Small intestine (tissue), 7 donors: ENCODE results near the gene BMF. TPM values are rescaled to one million over a fixed set of nuclear protein-coding genes. Genes with fewer than 3 reads are reported as not detected.

Experiments
- DNase-seq, 2 donors: peaks; one replicate each; pipeline versions ENCODE4 v3.0.0 to v3.0.0-alpha.2; 2013
- FAIRE-seq: peaks from 2 replicates; lab custom pipeline; 2012; peaks lifted over from hg19 to GRCh38; lab: Jason Lieb, UNC
- H3K27ac ChIP-seq, 3 donors: one replicate each; pipeline ENCODE4 v1.5.1; 2013; ENCODE audit warnings: low read length in 2 of 3, mild to moderate bottlenecking in 2 of 3, control low read depth in 1 of 3, inconsistent platforms in 1 of 3, low read depth in 1 of 3, moderate library complexity in 1 of 3
- H3K27me3 ChIP-seq, 3 donors: one replicate each; pipeline ENCODE4 v1.6.1; 2013; ENCODE audit warnings: low read length in 3 of 3, inconsistent platforms in 1 of 3; ENCODE audit not compliant: control insufficient read depth in 3 of 3, insufficient read depth in 3 of 3
- H3K36me3 ChIP-seq, 3 donors: one replicate each; pipeline ENCODE4 v1.6.1; 2013; ENCODE audit warnings: low read length in 3 of 3, inconsistent platforms in 1 of 3, low read depth in 1 of 3, mild to moderate bottlenecking in 1 of 3, moderate library complexity in 1 of 3; ENCODE audit not compliant: control insufficient read depth in 3 of 3, insufficient read depth in 2 of 3
- H3K4me1 ChIP-seq, 3 donors: one replicate each; pipeline ENCODE4 v1.6.1; 2013; ENCODE audit warnings: low read length in 2 of 3, inconsistent platforms in 1 of 3, low read depth in 1 of 3, mild to moderate bottlenecking in 1 of 3, moderate library complexity in 1 of 3; ENCODE audit not compliant: control insufficient read depth in 3 of 3, insufficient read depth in 2 of 3
- H3K4me3 ChIP-seq, 3 donors: one replicate each; pipeline ENCODE4 v1.5.1; 2013; ENCODE audit warnings: low read length in 3 of 3, control low read depth in 1 of 3, inconsistent platforms in 1 of 3, low read depth in 1 of 3, mild to moderate bottlenecking in 1 of 3, moderate library complexity in 1 of 3
- H3K9me3 ChIP-seq, 2 donors: one replicate each; pipeline ENCODE4 v1.6.1; 2013; ENCODE audit warnings: low read depth in 1 of 2, low read length in 1 of 2; ENCODE audit not compliant: control insufficient read depth in 2 of 2, insufficient read depth in 1 of 2
- WGBS, 3 donors: extraction: QIAGEN DNeasy Blood & Tissue Kit; methylation state at CpG; one replicate each; pipeline ENCODE4 v1.1.7; 2013; 5-methylcytosine and 5-hydroxymethylcytosine counted together
- polyA plus RNA-seq, 4 donors: library from polyadenylated mRNA; stranded (reverse) in 3 of 4; unstranded in 1 of 4; fragments of 200-250 nt in 3 of 4; fragments of 120-200 nt in 1 of 4; gene quantifications; one replicate each; pipeline versions ENCODE4 v1.2.1 to v1.2.3, GENCODE V29; 2013
- donor health status: healthy with polysubstance abuse.
- donor health status: control.
- donor health status: control.
- donor health status: Bipolar disorder and iron deficiency.
- donor health status: healthy.

BMF gene
- polyA plus RNA-seq, 4 donors = 4.4 to 19.2 (median 14.0) TPM

DNA sequence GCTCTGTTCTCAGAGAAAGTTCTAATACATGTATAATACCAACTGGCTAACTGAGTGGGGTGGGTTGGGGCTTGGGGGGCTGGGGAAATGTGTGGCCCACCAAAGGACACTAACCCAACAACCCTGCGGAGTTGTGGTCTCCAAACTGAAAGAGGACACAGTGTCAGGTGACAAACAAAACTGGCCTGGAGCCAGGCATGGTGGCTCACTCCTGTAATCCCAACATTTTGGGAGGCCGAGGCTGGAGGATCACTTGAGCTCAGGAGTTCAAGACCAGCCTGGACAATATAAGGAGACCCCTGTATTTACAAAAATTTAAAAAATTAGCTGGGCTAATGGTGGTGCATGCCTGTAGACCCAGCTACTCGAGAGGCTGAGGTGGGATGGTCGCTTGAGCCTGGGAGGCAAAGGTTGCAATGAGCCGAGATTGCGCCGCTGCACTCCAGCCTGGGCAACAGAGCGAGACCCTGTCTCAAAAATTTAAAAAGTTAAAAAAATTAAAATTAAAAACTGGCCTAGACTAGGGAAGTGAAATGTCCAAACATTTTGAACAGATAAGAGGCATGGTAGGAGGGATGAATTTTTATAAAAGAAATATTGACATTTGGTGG lies 38.0 kb downstream of the BMF start:
- WGBS, 3 donors = 94 to 97% (median 95%) methylated on average over 8 of the region's 8 CpGs

DNA sequence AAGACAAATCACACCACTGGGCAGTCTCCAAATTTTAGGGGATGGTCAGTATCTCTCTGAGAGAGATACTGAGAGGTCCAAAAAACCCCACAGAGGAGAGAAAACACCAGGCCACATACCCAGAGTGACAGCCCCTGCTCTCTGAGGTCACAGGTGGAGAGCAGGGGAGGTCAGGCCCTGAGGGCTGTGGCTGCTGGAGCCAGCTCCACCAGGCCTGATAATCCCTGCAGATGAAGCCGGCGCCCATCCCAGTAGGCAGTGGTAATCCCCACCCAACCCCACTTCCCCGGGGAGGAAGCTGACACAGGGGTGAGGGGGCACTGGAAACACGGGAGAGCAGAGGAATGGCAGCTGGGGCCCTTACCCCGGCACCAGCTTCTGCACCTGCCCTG lies 38.5 kb downstream of the BMF start:
- DNase-seq (no peak), FAIRE-seq (no peak)
- H3K9me3 ChIP-seq = no peaks in the 10 kb centered on the region
- no peaks in the 10 kb centered on the region for H3K27me3 ChIP-seq
- peaks cover 5 to 13% (median 8%) of the 10 kb centered on the region in 3 donors for H3K4me1 ChIP-seq
- peaks cover 0 to 2% (median 0%) of the 10 kb centered on the region in 3 donors for H3K36me3 ChIP-seq
- 47 to 68% (median 48%) methylated on average over 5 of the region's 5 CpGs for WGBS, 3 donors
- H3K27ac ChIP-seq = peak overlapping the region in 1 of 3 donors; percentile 10
- H3K4me3 ChIP-seq = no peak overlapping the region

More for the DNA sequence above, 38.0 kb downstream of the BMF start:
- H3K4me1 ChIP-seq = peaks cover 5 to 13% (median 9%) of the 10 kb centered on the region in 3 donors
- no peaks in the 10 kb centered on the region for H3K36me3 ChIP-seq
- H3K4me3 ChIP-seq = no peak overlapping the region
- DNase-seq (no peak), FAIRE-seq (no peak)
- H3K9me3 ChIP-seq = no peaks in the 10 kb centered on the region
- no peak overlapping the region for H3K27ac ChIP-seq
- no peaks in the 10 kb centered on the region for H3K27me3 ChIP-seq

DNA sequence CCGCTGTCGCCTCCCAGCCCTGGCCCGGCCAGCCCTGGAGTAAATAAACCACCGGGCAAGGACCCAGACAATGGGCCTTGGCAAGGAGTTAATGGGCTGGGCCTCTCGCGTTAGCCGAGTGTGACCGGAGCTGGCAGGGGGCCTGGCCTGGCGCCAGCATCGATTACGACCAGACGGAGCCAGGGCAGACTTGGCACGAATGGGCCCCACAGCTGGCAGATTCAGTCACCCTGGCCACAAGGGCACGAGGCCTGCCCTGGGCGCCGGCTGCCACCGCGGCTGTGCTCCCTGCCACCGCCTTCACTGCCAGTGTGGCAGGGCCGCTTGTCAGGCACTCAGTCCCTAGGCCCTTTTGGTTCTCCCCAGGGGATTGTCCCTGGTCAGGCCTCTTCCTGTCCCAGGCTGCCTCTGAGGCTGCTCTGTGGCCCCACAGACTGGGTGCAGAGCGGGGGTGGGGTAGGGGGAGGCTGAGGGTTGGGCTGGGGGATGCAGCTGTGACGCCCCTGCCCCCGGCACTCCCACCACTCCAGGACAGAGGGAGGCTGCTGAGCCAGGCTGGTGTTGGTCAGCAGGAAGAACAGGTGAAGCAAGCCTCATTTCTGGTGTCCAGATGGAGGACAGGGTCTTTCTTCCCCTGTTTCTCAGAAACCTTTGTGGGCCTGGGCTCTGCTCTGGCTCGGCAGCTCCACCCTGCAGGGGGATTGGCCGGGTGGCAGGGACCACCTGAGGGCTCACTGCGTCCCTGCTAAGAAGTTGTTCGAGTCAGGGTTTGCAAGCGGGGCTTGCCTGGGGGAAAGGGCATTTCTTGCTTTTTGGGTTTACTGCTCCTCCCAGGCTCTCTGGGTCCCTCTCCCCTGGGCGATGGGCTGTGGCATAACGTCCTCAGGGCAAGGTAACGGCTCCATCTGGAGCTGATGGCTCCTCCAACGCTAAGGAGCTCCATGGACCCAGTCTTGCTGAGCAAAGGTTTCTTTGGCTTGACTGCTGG lies 39.2 kb downstream of the BMF start:
- Histone ChIP-seq H3K4me1 (peaks cover 5 to 13% (median 8%) of the 10 kb centered on the region in 3 donors), H3K27me3 (no peaks in the 10 kb centered on the region), H3K36me3 (peaks cover 0 to 5% (median 0%) of the 10 kb centered on the region in 3 donors), H3K9me3 (no peaks in the 10 kb centered on the region), H3K4me3 (no peak overlapping the region), H3K27ac (peak overlapping the region; percentile 17 to 70 (median 52))
- FAIRE-seq (no peak), DNase-seq (peak; percentile 69 to 95)
- WGBS, 3 donors = 21 to 40% (median 25%) methylated on average over 32 of the region's 32 CpGs

DNA sequence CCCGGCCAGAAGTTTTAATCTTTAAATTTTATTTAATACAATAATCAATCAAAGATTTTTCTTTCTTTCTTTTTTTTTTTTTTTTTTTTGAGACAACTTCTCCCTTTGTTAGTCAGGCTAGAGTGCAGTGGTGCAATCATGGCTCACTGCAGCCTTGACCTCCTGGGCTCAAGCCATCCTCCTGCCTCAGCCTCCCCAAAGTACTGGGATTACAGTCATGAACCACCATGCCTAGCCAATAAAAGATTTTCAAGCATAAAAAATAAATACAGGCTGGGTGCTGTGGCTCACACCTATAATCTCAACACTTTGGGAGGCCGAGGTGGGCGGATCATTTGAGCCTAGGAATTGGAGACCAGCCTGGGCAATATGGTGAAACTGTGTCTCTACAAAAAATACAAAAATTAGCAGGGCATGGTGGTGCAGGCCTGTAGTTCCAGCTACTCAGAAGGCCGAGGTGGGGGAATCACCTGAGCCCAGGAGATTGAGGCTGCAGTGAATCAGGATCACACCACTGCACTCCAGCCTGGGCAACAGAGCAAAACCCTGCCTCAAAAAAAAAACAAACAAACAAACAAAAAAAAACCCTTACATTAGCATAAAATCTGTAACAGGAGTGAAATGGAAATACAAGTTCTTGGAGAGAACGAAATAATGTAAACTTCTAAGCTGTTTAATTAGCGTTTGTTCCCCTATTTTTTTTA lies 40.6 kb downstream of the BMF start:
- H3K9me3 ChIP-seq = no peaks in the 10 kb centered on the region
- no peak for DNase-seq
- no peak for FAIRE-seq
- 67 to 85% (median 77%) methylated on average over 6 of the region's 6 CpGs for WGBS, 3 donors
- H3K4me3 ChIP-seq = no peak overlapping the region
- no peak overlapping the region for H3K27ac ChIP-seq
- H3K27me3 ChIP-seq = no peaks in the 10 kb centered on the region
- H3K4me1 ChIP-seq = peaks cover 5 to 13% (median 8%) of the 10 kb centered on the region in 3 donors
- peaks cover 0 to 7% (median 0%) of the 10 kb centered on the region in 3 donors for H3K36me3 ChIP-seq

DNA sequence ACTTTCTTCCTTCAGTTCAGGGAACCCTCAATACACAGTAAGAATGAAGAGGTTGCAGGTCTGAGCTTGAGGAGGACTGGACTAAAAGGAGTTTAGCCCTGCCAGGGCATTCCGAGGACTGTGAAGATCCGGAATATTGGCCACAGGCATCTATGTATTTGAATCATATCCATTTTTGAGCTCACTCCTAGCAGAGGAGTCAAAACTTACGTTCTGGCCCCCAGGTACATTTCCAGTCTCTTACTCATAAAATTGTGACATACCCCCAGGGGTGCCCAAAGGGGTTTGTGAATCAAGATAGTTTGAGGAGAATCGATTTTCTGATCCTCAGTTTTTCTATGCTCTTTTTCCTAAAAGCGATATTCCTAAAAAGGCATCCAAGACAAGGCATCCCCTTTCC lies 42.1 kb downstream of the BMF start:
- Histone ChIP-seq H3K36me3 (peaks cover 0 to 7% (median 0%) of the 10 kb centered on the region in 3 donors), H3K27me3 (no peaks in the 10 kb centered on the region), H3K27ac (no peak overlapping the region), H3K9me3 (no peaks in the 10 kb centered on the region), H3K4me1 (peaks cover 5 to 13% (median 5%) of the 10 kb centered on the region in 3 donors), H3K4me3 (no peak overlapping the region)
- no peak for FAIRE-seq
- no peak for DNase-seq
- 86 to 91% (median 87%) methylated on average over 5 of the region's 5 CpGs for WGBS, 3 donors

DNA sequence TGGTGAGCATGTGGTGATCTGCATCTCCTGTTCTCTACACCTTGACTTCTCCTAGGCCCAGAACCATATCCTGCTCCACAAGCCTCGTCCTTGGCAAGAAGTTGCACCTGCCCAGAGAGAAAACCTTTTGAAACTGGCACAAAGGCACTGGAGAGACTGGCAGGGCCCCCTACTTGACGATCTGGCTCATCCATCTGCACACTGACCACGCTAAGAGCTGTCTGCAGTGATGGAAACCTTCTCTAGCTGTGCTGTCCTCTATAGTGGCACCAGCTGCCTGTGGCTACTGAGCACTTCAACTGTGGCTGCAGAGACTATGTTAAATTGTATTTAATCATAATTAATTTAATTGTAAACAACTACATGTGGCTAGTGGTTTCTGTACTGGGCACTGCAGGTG lies 43.5 kb downstream of the BMF start:
- Histone ChIP-seq H3K4me1 (peaks cover 5 to 13% (median 5%) of the 10 kb centered on the region in 3 donors), H3K27me3 (no peaks in the 10 kb centered on the region), H3K4me3 (no peak overlapping the region), H3K9me3 (no peaks in the 10 kb centered on the region), H3K27ac (peak overlapping the region in 1 of 3 donors; percentile 24), H3K36me3 (peaks cover 0 to 7% (median 0%) of the 10 kb centered on the region in 3 donors)
- WGBS, 3 donors = 67 to 80% (median 69%) methylated on average over 3 of the region's 3 CpGs
- DNase-seq (no peak), FAIRE-seq (no peak)

DNA sequence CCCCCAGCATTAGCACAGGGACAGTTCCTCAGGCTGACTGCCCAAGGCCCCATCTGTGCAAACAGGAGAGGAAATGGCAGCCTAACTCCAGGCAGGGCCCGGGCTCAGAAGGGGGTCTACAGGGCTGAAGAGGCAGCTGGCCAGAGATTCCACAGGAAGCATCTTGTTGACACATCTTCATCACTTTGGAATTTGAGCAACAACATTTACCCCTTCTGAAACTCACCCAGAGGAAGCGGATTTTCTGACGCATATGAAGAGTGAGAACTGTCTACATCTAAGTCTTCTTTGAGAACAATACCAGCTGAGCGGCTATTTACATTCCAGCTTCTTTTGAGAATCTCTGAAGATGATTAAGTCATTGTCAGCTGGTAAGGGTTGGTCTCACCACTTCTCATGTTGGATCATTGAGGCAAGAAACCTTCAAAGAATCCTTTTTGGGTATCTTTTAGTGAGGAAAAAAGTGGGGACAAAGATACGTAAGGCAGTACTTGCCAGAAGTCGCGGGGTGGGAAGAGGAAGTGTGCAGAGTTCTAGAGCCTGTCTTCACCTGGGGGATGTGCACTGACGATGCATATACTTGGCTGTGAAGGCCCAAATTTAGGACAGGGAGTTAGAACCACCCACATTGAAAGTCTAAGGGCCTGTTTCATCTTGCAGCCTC lies 44.3 kb downstream of the BMF start:
- no peaks in the 10 kb centered on the region for H3K9me3 ChIP-seq
- 69 to 91% (median 85%) methylated on average over 8 of the region's 8 CpGs for WGBS, 3 donors
- no peaks in the 10 kb centered on the region for H3K27me3 ChIP-seq
- no peak for FAIRE-seq
- no peak overlapping the region for H3K4me3 ChIP-seq
- peaks cover 0 to 7% (median 0%) of the 10 kb centered on the region in 3 donors for H3K36me3 ChIP-seq
- peak overlapping the region in 1 of 3 donors; percentile 24 for H3K27ac ChIP-seq
- peaks cover 0 to 8% (median 5%) of the 10 kb centered on the region in 3 donors for H3K4me1 ChIP-seq
- no peak for DNase-seq
